Astrocyte of the hippocampus (primary cell): Measurements from ENCODE around the gene HSPA8.
A peak's percentile ranks its signal among the peaks of the same experiment; 100 is the strongest.
"Not testable (repeated sequence)": the region's sequence is repeated elsewhere in the genome, so short reads cannot be mapped to it uniquely, and the experiment has no call there.

Experiments used
- DNase-seq: peaks from one replicate; pipeline ENCODE4 v3.0.0; 2011; ENCODE audit warnings: low read depth, low spot score

HSPA8 gene

GRCh38 chr11:123072332-123072761 is 10.4 kb upstream of the HSPA8 start:
- DNase-seq = no peak

DNA sequence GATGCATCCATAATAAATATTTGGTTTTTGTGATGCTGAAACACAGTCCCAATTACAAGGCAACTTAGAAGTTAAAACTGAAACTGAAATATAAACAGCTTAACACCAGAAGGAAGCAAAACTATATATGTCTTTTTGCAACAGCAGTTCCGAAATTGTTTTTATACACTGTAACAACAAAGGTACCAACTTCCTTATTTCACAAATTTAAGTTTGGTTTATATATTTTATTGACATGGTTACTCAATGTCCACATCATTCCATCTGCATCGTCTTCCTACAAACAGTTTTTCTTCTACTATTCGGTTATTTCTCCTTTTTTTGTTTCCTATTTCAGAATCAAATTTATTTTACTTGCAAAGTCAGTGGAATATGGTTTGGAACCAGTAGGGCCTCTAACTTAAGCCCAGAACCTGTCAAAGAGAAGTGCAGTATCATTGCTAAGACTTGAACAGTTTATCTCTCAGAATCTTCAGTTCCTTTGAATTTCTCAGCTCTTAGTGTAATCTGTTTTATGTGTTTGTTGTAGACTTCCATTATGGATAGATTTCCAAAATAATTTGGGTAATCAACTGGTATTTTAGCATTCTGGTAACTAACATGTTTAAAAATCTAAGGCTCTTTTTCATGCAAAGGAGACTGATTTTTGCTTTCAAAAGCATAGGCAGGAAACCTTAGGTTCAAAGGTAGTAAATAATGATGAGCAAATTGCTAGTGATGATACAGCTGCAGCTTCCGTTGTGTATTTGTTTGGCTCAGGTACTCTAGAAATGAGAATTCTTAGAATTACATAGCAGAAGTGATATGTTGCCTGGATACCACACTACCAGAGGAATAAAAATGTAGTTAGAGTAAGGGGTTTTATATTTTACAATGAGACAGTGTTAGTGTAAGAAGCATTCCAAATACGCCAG is 8.2 kb upstream of the HSPA8 start:
- no peak for DNase-seq

DNA sequence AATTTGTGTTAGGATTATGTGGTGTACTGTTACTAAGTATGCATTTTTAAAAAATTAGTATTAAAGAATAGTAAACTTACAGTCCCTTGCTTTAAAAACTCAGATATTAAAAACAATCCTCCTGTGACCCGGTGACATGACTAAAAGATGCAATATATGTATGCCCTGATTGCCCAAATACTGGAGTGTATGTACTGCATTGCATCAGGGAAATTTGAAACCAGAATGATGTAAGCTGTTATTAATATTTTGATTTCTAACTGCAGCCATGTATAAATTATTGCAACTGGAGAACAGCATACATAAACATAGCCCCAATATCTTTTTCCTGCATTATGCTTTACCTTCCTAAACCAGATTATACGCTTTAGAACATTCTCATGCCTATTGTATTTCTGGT is 3.7 kb upstream of the HSPA8 start:
- no peak for DNase-seq

GRCh38 chr11:123063826-123064657 is 2.1 kb upstream of the HSPA8 start:
- no peak for DNase-seq

- DNase-seq = peak; percentile 69
These were observed 1.2 kb upstream of the HSPA8 start for GRCh38 chr11:123062892-123063825.

- DNase-seq = peak; percentile 100
These were observed 389 bp upstream of the HSPA8 start for GRCh38 chr11:123062158-123062891.

- DNase-seq = no peak
These were observed 1.5 kb downstream of the HSPA8 start for GRCh38 chr11:123060277-123061000.

- DNase-seq = not testable (repeated sequence)
These were observed 2.7 kb downstream of the HSPA8 start for GRCh38 chr11:123059041-123059920.

GRCh38 chr11:123057661-123058305 is 4.2 kb downstream of the HSPA8 start:
- DNase-seq = no peak

GRCh38 chr11:123056835-123057491 is 5.0 kb downstream of the HSPA8 start:
- DNase-seq = no peak

DNA sequence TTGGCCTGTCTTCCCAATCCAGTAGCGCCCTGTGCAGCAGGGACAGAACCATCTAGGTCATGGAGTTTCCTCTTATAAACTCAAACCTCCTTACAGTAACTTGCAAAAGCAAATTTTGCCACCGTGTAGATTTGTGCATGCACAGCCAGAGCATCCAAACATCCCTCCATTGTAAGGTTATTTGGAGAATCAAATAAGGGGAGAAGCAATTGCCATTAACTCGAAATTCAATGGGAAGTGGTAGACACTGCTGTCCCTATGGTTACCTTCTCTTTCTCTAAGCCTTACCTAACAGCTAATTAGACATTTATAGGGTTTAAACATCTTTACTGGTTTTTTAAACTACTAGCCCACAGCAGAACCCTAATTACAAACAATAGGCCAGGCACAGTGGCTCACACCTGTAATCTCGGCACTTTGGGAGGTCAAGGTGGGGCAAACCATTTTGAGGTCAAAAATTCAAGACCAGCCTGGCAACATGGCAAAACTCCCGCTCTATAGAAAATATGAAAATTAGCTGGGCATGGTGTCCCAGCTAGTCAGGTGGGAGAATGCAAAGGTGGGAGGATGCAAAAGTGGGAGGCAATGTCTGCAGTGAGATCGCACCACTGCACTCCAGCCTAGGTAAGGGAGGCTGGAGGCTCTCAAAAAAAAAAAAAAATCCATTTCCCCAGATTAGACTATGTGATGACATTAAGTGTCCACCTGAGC is 6.6 kb downstream of the HSPA8 start:
- DNase-seq = no peak

GRCh38 chr11:123054301-123055065 is 7.5 kb downstream of the HSPA8 start:
- peak; percentile 81 for DNase-seq

GRCh38 chr11:123052901-123053721 is 8.8 kb downstream of the HSPA8 start:
- no peak for DNase-seq

GRCh38 chr11:123051634-123052033 is 10.3 kb downstream of the HSPA8 start:
- no peak for DNase-seq

- no peak for DNase-seq
These were observed 10.8 kb downstream of the HSPA8 start for GRCh38 chr11:123051146-123051545.

GRCh38 chr11:123047947-123048293 is 14.0 kb downstream of the HSPA8 start:
- no peak for DNase-seq
